OCI-LY1 (cell line): ENCODE data around the gene PCBP3.

ENCODE experiments used
- EZH2 ChIP-seq: fragments of 200-600 bp; sonication (generic), shearing (Covaris generic); IDR thresholded peaks from 2 replicates; pipeline ENCODE4 v1.8.0; 2017; ENCODE audit warnings: borderline replicate concordance, mixed run types, mild to moderate bottlenecking, antibody characterized with exemption, low read length, moderate library complexity, mixed read lengths
- TF ChIP-seq, protein P1 (sequence below): fragments of 200-600 bp; sonication (generic), shearing (Covaris generic); IDR thresholded peaks from 2 replicates; pipeline ENCODE4 v1.5.1; 2017; ENCODE audit warnings: mild to moderate bottlenecking, antibody characterized with exemption, low read length, moderate library complexity, mixed read lengths

DNA sequence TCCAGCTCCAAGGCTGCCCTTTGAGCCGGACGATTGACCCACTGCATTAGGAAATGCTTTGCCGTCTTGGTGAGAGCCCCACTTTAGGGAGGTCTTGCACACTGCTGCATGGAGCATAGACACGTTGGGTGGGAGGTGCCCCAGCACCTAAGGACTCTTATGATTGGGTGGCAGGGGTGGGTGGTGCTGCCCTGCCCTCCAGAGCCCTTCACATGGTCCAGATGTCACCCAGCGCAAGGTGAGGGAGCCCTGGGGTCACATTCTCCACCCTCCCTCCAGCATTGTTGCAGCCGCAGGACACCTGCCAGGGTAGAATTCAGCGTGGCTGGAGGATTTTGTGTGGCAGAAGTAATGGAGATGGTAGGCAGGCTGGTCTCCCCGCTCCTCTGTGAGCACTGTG, 200.7 kb downstream of the PCBP3 start:
- TF ChIP-seq, protein P1, sequence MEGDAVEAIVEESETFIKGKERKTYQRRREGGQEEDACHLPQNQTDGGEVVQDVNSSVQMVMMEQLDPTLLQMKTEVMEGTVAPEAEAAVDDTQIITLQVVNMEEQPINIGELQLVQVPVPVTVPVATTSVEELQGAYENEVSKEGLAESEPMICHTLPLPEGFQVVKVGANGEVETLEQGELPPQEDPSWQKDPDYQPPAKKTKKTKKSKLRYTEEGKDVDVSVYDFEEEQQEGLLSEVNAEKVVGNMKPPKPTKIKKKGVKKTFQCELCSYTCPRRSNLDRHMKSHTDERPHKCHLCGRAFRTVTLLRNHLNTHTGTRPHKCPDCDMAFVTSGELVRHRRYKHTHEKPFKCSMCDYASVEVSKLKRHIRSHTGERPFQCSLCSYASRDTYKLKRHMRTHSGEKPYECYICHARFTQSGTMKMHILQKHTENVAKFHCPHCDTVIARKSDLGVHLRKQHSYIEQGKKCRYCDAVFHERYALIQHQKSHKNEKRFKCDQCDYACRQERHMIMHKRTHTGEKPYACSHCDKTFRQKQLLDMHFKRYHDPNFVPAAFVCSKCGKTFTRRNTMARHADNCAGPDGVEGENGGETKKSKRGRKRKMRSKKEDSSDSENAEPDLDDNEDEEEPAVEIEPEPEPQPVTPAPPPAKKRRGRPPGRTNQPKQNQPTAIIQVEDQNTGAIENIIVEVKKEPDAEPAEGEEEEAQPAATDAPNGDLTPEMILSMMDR: no peak
- TF ChIP-seq EZH2: no peak
